Peyer's patch (tissue), 4 donors: ENCODE results near the gene BMX. TPM values are rescaled to one million over a fixed set of nuclear protein-coding genes. Genes with fewer than 3 reads are reported as not detected.

Experiments used
- DNase-seq, 3 donors: peaks; one replicate each; pipeline ENCODE4 v3.0.0-alpha.2; 2017 to 2019
- H3K27ac ChIP-seq, 4 donors: fragments of 200-600 bp; sonication (generic); one replicate each; pipeline ENCODE4 v1.5.1; 2016 to 2019
- H3K27me3 ChIP-seq, 2 donors: fragments of 200-600 bp; sonication (generic); one replicate each; pipeline ENCODE4 v1.5.1; 2019
- H3K36me3 ChIP-seq, 3 donors: fragments of 200-600 bp; sonication (generic); one replicate each; pipeline ENCODE4 v1.5.1; 2016 to 2019
- H3K4me1 ChIP-seq, 4 donors: fragments of 200-600 bp; sonication (generic); one replicate each; pipeline ENCODE4 v1.5.1; 2016 to 2019
- H3K4me3 ChIP-seq, 4 donors: fragments of 200-600 bp; sonication (generic); 1 replicate in 3 of 4; 2 replicates in 1 of 4; pipeline ENCODE4 v1.5.1; 2016 to 2019; ENCODE audit warnings: mild to moderate bottlenecking in 1 of 4
- H3K9me3 ChIP-seq, 4 donors: fragments of 200-600 bp; sonication (generic); one replicate each; pipeline ENCODE4 v1.5.1; 2016 to 2019; ENCODE audit warnings: mild to moderate bottlenecking in 1 of 4
- CTCF ChIP-seq, 6 experiments: fragments of 450-650 bp in 4 of 6; fragments of 200-600 bp in 2 of 6; sonication (generic) in 1 of 6; IDR thresholded peaks; one replicate each; pipeline ENCODE4 v1.5.1; 2017 to 2019; ENCODE audit warnings: antibody characterized with exemption in 6 of 6, mild to moderate bottlenecking in 3 of 6, moderate library complexity in 1 of 6
- POLR2A ChIP-seq, 2 donors: fragments of 450-650 bp; IDR thresholded peaks; one replicate each; pipeline ENCODE4 v1.5.1; 2017; ENCODE audit warnings: antibody characterized with exemption in 2 of 2, mild to moderate bottlenecking in 2 of 2, moderate library complexity in 2 of 2
- total RNA-seq, 4 donors: library from RNA; depleted of rRNA; stranded (reverse); fragments of >200 nt; gene quantifications; one replicate each; pipeline ENCODE4 v1.1.0, GENCODE V29; 2016

Gene BMX
- total RNA-seq, 4 donors from 2014 or later: 2.5 to 5.8 (median 4.0) TPM

DNA sequence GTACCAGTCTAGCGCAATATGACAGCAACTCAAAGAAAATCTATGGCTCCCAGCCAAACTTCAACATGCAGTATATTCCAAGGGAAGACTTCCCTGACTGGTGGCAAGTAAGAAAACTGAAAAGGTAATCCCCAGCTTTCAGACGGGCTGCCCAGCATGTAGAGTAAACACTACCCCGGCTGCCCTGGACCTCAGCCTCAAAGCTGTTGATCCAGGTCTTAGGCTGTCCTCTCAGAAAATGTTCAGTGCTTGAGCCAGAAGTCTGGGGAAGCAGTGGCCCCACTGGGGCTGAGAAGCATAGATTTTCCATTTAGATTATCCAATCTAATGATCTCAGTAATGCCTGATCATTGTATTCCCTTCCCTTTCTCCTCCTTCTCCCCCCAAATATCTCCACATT is 21.9 kb downstream of the BMX start:
- H3K27ac ChIP-seq: no peak overlapping the region
- TF ChIP-seq POLR2A (IDR thresholded peaks at IDR 0.05) (no peak), CTCF (IDR thresholded peaks at IDR 0.05) (no peak)
- no peaks in the 10 kb centered on the region for H3K36me3 ChIP-seq
- no peak overlapping the region for H3K4me3 ChIP-seq
- H3K4me1 ChIP-seq: no peaks in the 10 kb centered on the region
- no peaks in the 10 kb centered on the region for H3K27me3 ChIP-seq
- no peaks in the 10 kb centered on the region for H3K9me3 ChIP-seq
- DNase-seq: no peak

DNA sequence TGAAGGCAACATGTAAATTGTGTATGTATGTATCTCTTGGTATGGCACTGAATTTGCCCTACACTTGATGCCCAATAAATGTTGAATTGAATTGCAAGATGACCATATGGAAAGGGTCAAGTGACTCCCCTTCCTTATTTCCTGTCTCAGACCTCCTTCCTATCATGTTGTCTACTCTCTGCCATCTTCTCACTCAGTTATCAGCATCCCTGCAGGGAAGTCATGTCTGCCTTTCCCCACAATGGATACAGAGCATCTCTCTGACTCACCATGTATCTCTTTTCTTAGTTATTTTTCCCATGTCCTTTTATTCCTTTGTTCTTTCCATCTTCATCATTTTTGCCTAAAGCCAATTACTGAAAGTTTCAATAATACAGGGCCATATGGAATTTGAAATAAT is 22.5 kb downstream of the BMX start:
- H3K4me3 ChIP-seq: no peak overlapping the region
- H3K9me3 ChIP-seq: no peaks in the 10 kb centered on the region
- no peaks in the 10 kb centered on the region for H3K4me1 ChIP-seq
- H3K27me3 ChIP-seq: no peaks in the 10 kb centered on the region
- no peak overlapping the region for H3K27ac ChIP-seq
- no peaks in the 10 kb centered on the region for H3K36me3 ChIP-seq
- DNase-seq: no peak
- no peak for TF ChIP-seq CTCF (IDR thresholded peaks at IDR 0.05)
- no peak for TF ChIP-seq POLR2A (IDR thresholded peaks at IDR 0.05)

DNA sequence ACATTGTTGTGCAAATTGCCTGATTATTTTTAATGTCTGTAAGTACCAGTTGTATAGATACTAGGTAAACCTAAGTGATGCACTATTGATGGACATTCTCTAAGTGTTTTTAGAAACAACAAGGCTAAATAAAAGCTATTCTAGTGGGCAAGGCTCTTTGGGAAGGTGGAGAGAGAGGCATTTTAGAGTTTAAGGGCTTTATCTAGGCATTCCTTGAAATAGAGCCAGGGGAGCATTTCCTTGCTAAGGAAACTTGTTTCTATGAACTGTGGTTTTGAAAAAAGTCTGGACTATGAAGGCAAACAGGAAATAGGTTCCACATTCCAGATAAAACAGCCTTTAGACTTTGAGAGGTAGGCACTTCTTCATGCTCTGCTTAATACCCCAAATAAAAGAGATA is 23.8 kb downstream of the BMX start:
- Histone ChIP-seq H3K9me3 (no peaks in the 10 kb centered on the region), H3K27ac (no peak overlapping the region), H3K4me1 (no peaks in the 10 kb centered on the region), H3K4me3 (no peak overlapping the region), H3K27me3 (no peaks in the 10 kb centered on the region), H3K36me3 (no peaks in the 10 kb centered on the region)
- TF ChIP-seq CTCF (IDR thresholded peaks at IDR 0.05) (no peak), POLR2A (IDR thresholded peaks at IDR 0.05) (no peak)
- DNase-seq: no peak

GRCh38 chrX:15525664-15526416 is 25.2 kb downstream of the BMX start:
- no peak for DNase-seq
- Histone ChIP-seq H3K4me3 (no peak overlapping the region), H3K27me3 (no peaks in the 10 kb centered on the region), H3K36me3 (no peaks in the 10 kb centered on the region), H3K4me1 (no peaks in the 10 kb centered on the region), H3K27ac (no peak overlapping the region), H3K9me3 (no peaks in the 10 kb centered on the region)
- TF ChIP-seq POLR2A (IDR thresholded peaks at IDR 0.05): no peak
- TF ChIP-seq CTCF (IDR thresholded peaks at IDR 0.05): no peak

DNA sequence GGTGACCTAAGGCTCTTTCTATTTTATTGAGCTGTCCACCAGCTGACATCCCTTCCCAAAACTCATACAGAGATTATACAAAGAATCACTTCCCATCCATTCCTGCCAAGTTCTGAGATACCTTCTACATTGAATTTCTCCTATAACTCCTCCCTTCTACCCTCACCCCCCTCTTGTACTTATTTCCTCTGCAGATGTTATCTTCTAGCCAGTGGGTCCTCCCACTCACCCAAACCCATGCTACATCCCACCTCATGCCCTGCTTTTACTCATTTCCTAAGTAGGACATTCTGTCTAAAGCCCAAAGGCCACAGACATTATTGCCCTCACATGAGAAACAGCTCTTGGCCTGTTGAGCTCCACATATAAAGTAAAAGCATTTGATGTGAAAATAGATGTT is 28.6 kb downstream of the BMX start:
- no peak overlapping the region for H3K27ac ChIP-seq
- DNase-seq: no peak
- H3K27me3 ChIP-seq: no peaks in the 10 kb centered on the region
- H3K36me3 ChIP-seq: no peaks in the 10 kb centered on the region
- no peaks in the 10 kb centered on the region for H3K9me3 ChIP-seq
- TF ChIP-seq CTCF (IDR thresholded peaks at IDR 0.05) (no peak), POLR2A (IDR thresholded peaks at IDR 0.05) (no peak)
- H3K4me3 ChIP-seq: no peak overlapping the region
- H3K4me1 ChIP-seq: no peaks in the 10 kb centered on the region

GRCh38 chrX:15530318-15530717 is 29.7 kb downstream of the BMX start:
- TF ChIP-seq POLR2A (IDR thresholded peaks at IDR 0.05) (no peak), CTCF (IDR thresholded peaks at IDR 0.05) (no peak)
- Histone ChIP-seq H3K36me3 (no peaks in the 10 kb centered on the region), H3K9me3 (no peaks in the 10 kb centered on the region), H3K27ac (no peak overlapping the region), H3K4me3 (no peak overlapping the region), H3K27me3 (no peaks in the 10 kb centered on the region), H3K4me1 (no peaks in the 10 kb centered on the region)
- no peak for DNase-seq
